Measurements from ENCODE around the gene IER3IP1.

GRCh38 chr18:47143153-47143552, 33.0 kb downstream of the IER3IP1 start:
- no peak for TF ChIP-seq POLR2AphosphoS5 (IDR thresholded peaks at IDR 0.05; ENCODE audit: low read depth, low read length)
- TF ChIP-seq REST (IDR thresholded peaks at IDR 0.05; ENCODE audit: insufficient read depth in 1 of 2, low read depth in 2 of 2, low read length in 2 of 2), result no peak

All from PFSK-1 (cell line).